Endothelial cell of umbilical vein (primary cell): ENCODE measurements around the gene SEC22A. TPM values are rescaled to one million over a fixed set of nuclear protein-coding genes. Genes with fewer than 3 reads are reported as not detected.

Experiments
- BruUV-seq: library from RNA; stranded (reverse); fragments of 400-500 nt; replicated peaks from 2 replicates; lab custom pipeline; 2021; lab: Mats Ljungman, UMichigan
- CTCF ChIA-PET: fragments of 300-600, 350-600 bp; sonication (Branson Sonifier 250); formaldehyde crosslinking; loops from one replicate; lab custom pipeline; 2021; ENCODE audit warnings: antibody characterized with exemption, inconsistent platforms; lab: Charles Lee
- POLR2A ChIA-PET: fragments of 300-600, 350-600 bp; sonication (Branson Sonifier 250); formaldehyde crosslinking; loops from one replicate; lab custom pipeline; 2021; ENCODE audit warnings: antibody characterized with exemption, inconsistent platforms; lab: Charles Lee
- DNase-seq: peaks from one replicate; pipeline ENCODE4 v3.0.0-alpha.2; 2011; ENCODE audit warnings: low read depth, low spot score
- FAIRE-seq: peaks from 2 replicates; lab custom pipeline; 2011; peaks lifted over from hg19 to GRCh38; lab: Jason Lieb, UNC
- H2AFZ ChIP-seq: 2 replicates; pipeline ENCODE4 v1.6.0; 2012; ENCODE audit warnings: low read depth, low read length, control low read depth, inconsistent platforms
- H3K27ac ChIP-seq: 2 replicates; pipeline ENCODE4 v1.5.1; 2011; ENCODE audit warnings: low read depth, mild to moderate bottlenecking, control low read depth, low read length, moderate library complexity; ENCODE audit not compliant: insufficient read depth
- H3K27me3 ChIP-seq, 2 experiments: 2 replicates each; pipeline versions ENCODE4 v1.6.0 to v1.6.1; 2011; ENCODE audit warnings: low read length in 2 of 2, mixed read lengths in 1 of 2; ENCODE audit not compliant: control insufficient read depth in 2 of 2, insufficient read depth in 2 of 2
- H3K36me3 ChIP-seq, 2 experiments: 2 replicates in 1 of 2; 3 replicates in 1 of 2; pipeline ENCODE4 v1.5.1; 2011; ENCODE audit warnings: low read length in 2 of 2, mild to moderate bottlenecking in 1 of 2, moderate library complexity in 1 of 2; ENCODE audit not compliant: control insufficient read depth in 2 of 2, insufficient read depth in 2 of 2; ENCODE audit errors: extremely low read depth in 1 of 2
- H3K4me1 ChIP-seq: 3 replicates; pipeline ENCODE4 v1.5.1; 2011; ENCODE audit warnings: mild to moderate bottlenecking, low read length; ENCODE audit not compliant: control insufficient read depth, insufficient read depth; ENCODE audit errors: extremely low read depth
- H3K4me2 ChIP-seq: 2 replicates; pipeline ENCODE4 v1.6.1; 2011; ENCODE audit warnings: low read length, control low read depth, mixed read lengths; ENCODE audit not compliant: insufficient read depth
- H3K4me3 ChIP-seq, 3 experiments: fragments of 200-600 bp in 1 of 3; sonication (generic), shearing (Covaris generic) in 1 of 3; replicated peaks in 1 of 3; 2 replicates each; pipeline ENCODE4 v1.5.1; 2011 to 2016; ENCODE audit warnings: control low read depth in 3 of 3, low read length in 3 of 3, mild to moderate bottlenecking in 2 of 3, inconsistent platforms in 1 of 3, low read depth in 1 of 3, moderate library complexity in 1 of 3; ENCODE audit not compliant: insufficient read depth in 1 of 3
- H3K79me2 ChIP-seq: 2 replicates; pipeline ENCODE4 v1.6.0; 2012; ENCODE audit warnings: low read length, inconsistent platforms; ENCODE audit not compliant: control insufficient read depth, insufficient read depth
- H3K9ac ChIP-seq: replicated peaks from 2 replicates; pipeline ENCODE3; 2011; ENCODE audit warnings: low read length, control low read depth; ENCODE audit not compliant: insufficient read depth; ENCODE audit errors: extremely low read depth
- H3K9me1 ChIP-seq: replicated peaks from 3 replicates; pipeline ENCODE4 v1.6.0; 2011; ENCODE audit warnings: mild to moderate bottlenecking, low read length; ENCODE audit not compliant: control insufficient read depth, insufficient read depth; ENCODE audit errors: extremely low read depth
- H3K9me3 ChIP-seq: replicated peaks from 2 replicates; pipeline ENCODE4 v1.5.1; 2012; ENCODE audit warnings: low read length, inconsistent platforms; ENCODE audit not compliant: control insufficient read depth, insufficient read depth
- H4K20me1 ChIP-seq: replicated peaks from 2 replicates; pipeline ENCODE3; 2011; ENCODE audit warnings: mild to moderate bottlenecking, low read length; ENCODE audit not compliant: control insufficient read depth, insufficient read depth; ENCODE audit errors: extremely low read depth
- EZH2 ChIP-seq: IDR thresholded peaks from 2 replicates; pipeline ENCODE4 v1.6.1; 2012; ENCODE audit warnings: borderline replicate concordance, low read depth, mild to moderate bottlenecking, moderate library complexity, low read length, inconsistent platforms; ENCODE audit not compliant: severe bottlenecking
- FOS ChIP-seq: IDR thresholded peaks from 2 replicates; pipeline ENCODE4 v1.6.1; 2011; ENCODE audit warnings: mild to moderate bottlenecking, low read length, moderate library complexity, borderline replicate concordance; ENCODE audit not compliant: insufficient read depth
- GATA2 ChIP-seq: IDR thresholded peaks from 2 replicates; pipeline ENCODE4 v1.7.0; 2011; ENCODE audit warnings: low read depth, mild to moderate bottlenecking, moderate library complexity, mixed read lengths, low read length; ENCODE audit not compliant: insufficient read length, insufficient read depth
- JUN ChIP-seq: IDR thresholded peaks from 2 replicates; pipeline ENCODE4 v1.6.1; 2011; ENCODE audit warnings: borderline replicate concordance, low read depth; ENCODE audit not compliant: insufficient read length, insufficient read depth
- MYC ChIP-seq: IDR thresholded peaks from one replicate; pipeline ENCODE4 v1.6.1; 2011; ENCODE audit warnings: mild to moderate bottlenecking, low read depth, low read length
- POLR2A ChIP-seq: IDR thresholded peaks from 2 replicates; pipeline ENCODE4 v1.6.1; 2012; ENCODE audit warnings: low read depth, mild to moderate bottlenecking, control low read depth, low read length
- POLR2AphosphoS5 ChIP-seq: IDR thresholded peaks from 2 replicates; pipeline ENCODE4 v1.6.1; 2012; ENCODE audit warnings: low read depth, mild to moderate bottlenecking, control low read depth, low read length, moderate library complexity; ENCODE audit not compliant: insufficient read depth
- dilution Hi-C: fragments of 300-500 bp; cut with MboI; formaldehyde crosslinking; loops from one replicate; pipeline ENCODE4 v1.15.0; 2019; ENCODE audit warnings: low sequenced_read_pairs; ENCODE audit not compliant: extremely low pct_ligation_motif_present
- intact Hi-C: fragments of 100-400 bp; cut with micrococcal nuclease; formaldehyde crosslinking; loops from one replicate; pipeline ENCODE4 v1.10.0; 2022
- polyA plus RNA-seq, 4 experiments: library from polyadenylated mRNA; depleted of rRNA in 3 of 4; stranded (reverse) in 3 of 4; unstranded in 1 of 4; fragments of >200 nt; gene quantifications; 2 replicates each; pipeline versions ENCODE4 v1.2.1 to v1.2.3, GENCODE V29; 2011 to 2012; ENCODE audit warnings: missing spikeins in 1 of 4
- total RNA-seq: library from RNA; stranded (reverse); gene quantifications from 2 replicates; pipeline ENCODE4 v1.2.3, GENCODE V29; 2021
- TF ChIP-seq, protein P1 (sequence below), 2 donors: IDR thresholded peaks; 1 replicate in 1 of 2; 2 replicates in 1 of 2; pipeline ENCODE4 v1.5.1; 2011; ENCODE audit warnings: low read length in 2 of 2, mild to moderate bottlenecking in 2 of 2, moderate library complexity in 2 of 2, control low read depth in 1 of 2, inconsistent platforms in 1 of 2, low read depth in 1 of 2; ENCODE audit not compliant: insufficient read depth in 1 of 2; ENCODE audit errors: extremely low read depth in 1 of 2
- TF ChIP-seq, protein P2 (sequence below): IDR thresholded peaks from 2 replicates; pipeline ENCODE4 v1.6.1; 2011; ENCODE audit not compliant: insufficient read depth, insufficient read length

The SEC22A gene
- total and polyA plus RNA-seq, 2 donors (not counting 3 experiments of a cell fraction or from before 2014, with no cell fraction given) = 20.1 to 26.8 TPM

DNA sequence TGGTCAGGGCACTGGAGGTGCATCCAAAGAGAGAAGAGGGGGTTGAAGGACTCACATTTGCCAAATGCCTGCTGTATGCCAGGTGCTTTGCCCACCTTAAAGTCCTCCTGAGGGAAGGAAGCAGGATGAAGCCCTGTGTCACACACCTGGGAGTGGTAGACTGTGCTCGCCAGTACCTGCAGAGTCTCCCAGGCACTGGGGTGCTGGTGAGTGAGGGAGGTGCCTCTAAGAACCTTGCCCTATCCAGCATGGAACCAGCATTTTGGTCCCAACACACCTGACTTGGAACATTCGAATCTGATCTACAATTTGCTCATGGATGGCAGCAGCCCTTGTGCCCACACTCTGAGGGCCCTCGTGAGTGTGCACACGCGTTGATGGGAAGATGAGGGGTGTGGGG is 76.7 kb downstream of the SEC22A start:
- H3K4me1 ChIP-seq = no peaks in the 10 kb centered on the region
- no peak overlapping the region for H3K27ac ChIP-seq
- no peak overlapping the region for H3K9ac ChIP-seq
- dilution Hi-C loops = no loop called here
- FAIRE-seq = no peak
- no peaks in the 10 kb centered on the region for H4K20me1 ChIP-seq
- no peaks in the 10 kb centered on the region for H3K27me3 ChIP-seq
- no peak overlapping the region for H3K4me3 ChIP-seq
- no peaks in the 10 kb centered on the region for H3K36me3 ChIP-seq
- DNase-seq = no peak
- ChIA-PET CTCF (no interaction called here), POLR2A (no interaction called here)
- H3K9me1 ChIP-seq = no peaks in the 10 kb centered on the region
- no peak overlapping the region for H3K4me2 ChIP-seq
- intact Hi-C loops = no loop called here
- H2AFZ ChIP-seq = no peak overlapping the region
- no TSS peak for BruUV-seq
- H3K79me2 ChIP-seq = no peaks in the 10 kb centered on the region
- TF ChIP-seq, protein P1, sequence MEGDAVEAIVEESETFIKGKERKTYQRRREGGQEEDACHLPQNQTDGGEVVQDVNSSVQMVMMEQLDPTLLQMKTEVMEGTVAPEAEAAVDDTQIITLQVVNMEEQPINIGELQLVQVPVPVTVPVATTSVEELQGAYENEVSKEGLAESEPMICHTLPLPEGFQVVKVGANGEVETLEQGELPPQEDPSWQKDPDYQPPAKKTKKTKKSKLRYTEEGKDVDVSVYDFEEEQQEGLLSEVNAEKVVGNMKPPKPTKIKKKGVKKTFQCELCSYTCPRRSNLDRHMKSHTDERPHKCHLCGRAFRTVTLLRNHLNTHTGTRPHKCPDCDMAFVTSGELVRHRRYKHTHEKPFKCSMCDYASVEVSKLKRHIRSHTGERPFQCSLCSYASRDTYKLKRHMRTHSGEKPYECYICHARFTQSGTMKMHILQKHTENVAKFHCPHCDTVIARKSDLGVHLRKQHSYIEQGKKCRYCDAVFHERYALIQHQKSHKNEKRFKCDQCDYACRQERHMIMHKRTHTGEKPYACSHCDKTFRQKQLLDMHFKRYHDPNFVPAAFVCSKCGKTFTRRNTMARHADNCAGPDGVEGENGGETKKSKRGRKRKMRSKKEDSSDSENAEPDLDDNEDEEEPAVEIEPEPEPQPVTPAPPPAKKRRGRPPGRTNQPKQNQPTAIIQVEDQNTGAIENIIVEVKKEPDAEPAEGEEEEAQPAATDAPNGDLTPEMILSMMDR (IDR thresholded peaks at IDR 0.05; ENCODE audit: extremely low read depth in 1 of 2, insufficient read depth in 1 of 2, low read depth in 1 of 2, low read length in 2 of 2) = no peak
- no peak for TF ChIP-seq JUN
- TF ChIP-seq, protein P2, sequence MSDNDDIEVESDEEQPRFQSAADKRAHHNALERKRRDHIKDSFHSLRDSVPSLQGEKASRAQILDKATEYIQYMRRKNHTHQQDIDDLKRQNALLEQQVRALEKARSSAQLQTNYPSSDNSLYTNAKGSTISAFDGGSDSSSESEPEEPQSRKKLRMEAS = no peak
- TF ChIP-seq POLR2AphosphoS5 = no peak
- no peak for TF ChIP-seq MYC
- no peak for TF ChIP-seq POLR2A
- no peak for TF ChIP-seq GATA2
- no peak for TF ChIP-seq FOS
- no peak for TF ChIP-seq EZH2
- no peaks in the 10 kb centered on the region for H3K9me3 ChIP-seq
